ENCODE results near the gene GPI. TPM values are rescaled to one million over a fixed set of nuclear protein-coding genes. Genes with fewer than 3 reads are reported as not detected.

Gene GPI
- total and polyA plus RNA-seq, 9 of the 15 experiments (the other 6 are each of a cell fraction or from before 2014, with no cell fraction given), result 88.3 to 358 (median 122) TPM

GRCh38 chr19:34327851-34328250 lies 37.1 kb upstream of the GPI start (continued):
- TF ChIP-seq SMC3 (conservative IDR thresholded peaks at IDR 0.05; ENCODE audit: insufficient read depth, low read depth, low read length) (no peak), NCOA1 (IDR thresholded peaks at IDR 0.05; ENCODE audit: low read depth) (peak; percentile 43; the same call in 1 of the 2 replicates), NRF1 (conservative IDR thresholded peaks at IDR 0.05 in 1 of 2, IDR thresholded peaks at IDR 0.05 in 1 of 2) (peak; percentile 42 to 43; a peak in 3 of 4 replicates), CBFA2T3 (IDR thresholded peaks at IDR 0.05) (peak; percentile 60), VEZF1 (CRISPR knock-in tag; IDR thresholded peaks at IDR 0.05) (peak; percentile 88), ATF1 (CRISPR knock-in tag; IDR thresholded peaks at IDR 0.05) (no peak), ATF1 (tag; IDR thresholded peaks at IDR 0.05) (peak; percentile 54), KLF6 (CRISPR knock-in tag; IDR thresholded peaks at IDR 0.05; ENCODE audit: borderline replicate concordance) (peak; percentile 56; the same call in 1 of the 2 replicates), PHF20 (IDR thresholded peaks at IDR 0.05; ENCODE audit: partially characterized antibody) (no peak), NFATC3 (IDR thresholded peaks at IDR 0.05) (peak; percentile 40; the same call in 1 of the 2 replicates), ELF1 (tag; IDR thresholded peaks at IDR 0.05) (peak; percentile 57), KDM4B (IDR thresholded peaks at IDR 0.05; ENCODE audit: borderline replicate concordance in 2 of 2, low read depth in 1 of 2) (peak in 1 of 2 experiments; percentile 67; a peak in 1 of 4 replicates), FUS (optimal IDR thresholded peaks at IDR 0.05; ENCODE audit: low read depth, low read length) (no peak), ZBTB40 (IDR thresholded peaks at IDR 0.05) (peak; percentile 40; the same call in 1 of the 2 replicates), ZBTB40 (CRISPR knock-in tag; IDR thresholded peaks at IDR 0.05) (no peak), GATA2 (CRISPR knock-in tag; IDR thresholded peaks at IDR 0.05) (peak; percentile 93), CC2D1A (IDR thresholded peaks at IDR 0.05) (0 out of 2 replicates have a peak, but pooled peaks have one; percentile 25), RAD51 (IDR thresholded peaks at IDR 0.05; ENCODE audit: borderline replicate concordance, low read depth) (no peak), DPF2 (IDR thresholded peaks at IDR 0.05) (peak; percentile 85)

Measured in K562 (cell line).